ENCODE data around the gene GNAT1. TPM values are rescaled to one million over a fixed set of nuclear protein-coding genes. Genes with fewer than 3 reads are reported as not detected.

Gene GNAT1
- total RNA-seq, 1 experiment from 2014 or later: not detected

DNA sequence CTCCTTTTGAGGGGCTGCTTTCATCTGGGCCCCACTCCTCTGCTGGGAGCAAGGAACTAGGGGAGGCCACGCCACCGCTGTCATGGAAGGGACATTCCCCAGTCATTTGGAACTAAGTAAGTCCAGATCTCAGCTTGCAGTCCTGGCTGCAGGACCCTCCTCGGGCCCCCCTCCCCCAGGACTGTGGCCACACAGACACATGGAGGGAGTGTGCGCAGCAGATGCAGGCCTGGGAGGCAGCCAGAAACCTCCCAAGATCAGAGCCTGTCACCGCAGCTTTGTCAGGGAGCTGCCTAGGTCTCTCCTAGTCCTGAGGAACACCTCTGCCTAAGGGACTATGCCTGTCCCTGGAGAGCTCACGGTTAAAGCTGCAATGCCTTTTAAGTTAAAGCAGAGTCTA, 43.5 kb upstream of the GNAT1 start:
- Histone ChIP-seq H3K56ac (ENCODE audit: insufficient read length, low read depth, low read length) (no peak overlapping the region), H4K5ac (ENCODE audit: insufficient read length, low read depth, low read length) (no peak overlapping the region), H3K18ac (ENCODE audit: insufficient read length, low read depth, low read length) (no peak overlapping the region), H3K23ac (ENCODE audit: insufficient read length, low read depth, low read length) (no peak overlapping the region), H3K27me3 (ENCODE audit: insufficient read depth, low read length) (no peaks in the 10 kb centered on the region), H2AFZ (ENCODE audit: low read length) (no peak overlapping the region), H2BK12ac (ENCODE audit: insufficient read length, low read depth, low read length) (no peak overlapping the region), H3K79me1 (ENCODE audit: insufficient read depth, low read depth, low read length, poor library complexity, severe bottlenecking) (no peaks in the 10 kb centered on the region), H3K27ac (ENCODE audit: insufficient read length, low read depth, low read length) (no peak overlapping the region), H3K9me3 (ENCODE audit: control insufficient read depth, low read depth, low read length) (no peaks in the 10 kb centered on the region), H3K4me2 (ENCODE audit: insufficient read depth, insufficient read length, low read length) (no peak overlapping the region), H3K4me1 (ENCODE audit: insufficient read depth, low read length) (peaks cover 3% of the 10 kb centered on the region; the same call in 1 of the 2 replicates), H4K20me1 (ENCODE audit: control insufficient read depth, insufficient read depth, insufficient read length) (no peaks in the 10 kb centered on the region), H2BK120ac (ENCODE audit: low read depth, low read length, poor library complexity, severe bottlenecking) (no peak overlapping the region), H2BK20ac (ENCODE audit: low read depth, low read length, poor library complexity, severe bottlenecking) (no peak overlapping the region), H4K8ac (replicated peaks; ENCODE audit: insufficient read length, low read depth, low read length) (no peak overlapping the region), H3K9ac (ENCODE audit: extremely low read depth, insufficient read length, low read length) (no peak overlapping the region), H3K79me2 (ENCODE audit: insufficient read depth, low read length) (no peaks in the 10 kb centered on the region), H2BK5ac (ENCODE audit: insufficient read length, low read length) (no peak overlapping the region), H3K4ac (ENCODE audit: low read depth, low read length) (no peak overlapping the region), H4K91ac (ENCODE audit: insufficient read length, low read depth, low read length) (no peak overlapping the region), H2BK15ac (ENCODE audit: low read depth, low read length) (no peak overlapping the region), H3K14ac (ENCODE audit: insufficient read depth, low read length) (no peak overlapping the region), H3K23me2 (ENCODE audit: insufficient read length, low read depth, low read length, poor library complexity, severe bottlenecking) (no peaks in the 10 kb centered on the region), H3T11ph (ENCODE audit: low read length) (no peak overlapping the region), H2AK5ac (ENCODE audit: insufficient read length, low read length) (no peak overlapping the region)
- TF ChIP-seq, protein P1, sequence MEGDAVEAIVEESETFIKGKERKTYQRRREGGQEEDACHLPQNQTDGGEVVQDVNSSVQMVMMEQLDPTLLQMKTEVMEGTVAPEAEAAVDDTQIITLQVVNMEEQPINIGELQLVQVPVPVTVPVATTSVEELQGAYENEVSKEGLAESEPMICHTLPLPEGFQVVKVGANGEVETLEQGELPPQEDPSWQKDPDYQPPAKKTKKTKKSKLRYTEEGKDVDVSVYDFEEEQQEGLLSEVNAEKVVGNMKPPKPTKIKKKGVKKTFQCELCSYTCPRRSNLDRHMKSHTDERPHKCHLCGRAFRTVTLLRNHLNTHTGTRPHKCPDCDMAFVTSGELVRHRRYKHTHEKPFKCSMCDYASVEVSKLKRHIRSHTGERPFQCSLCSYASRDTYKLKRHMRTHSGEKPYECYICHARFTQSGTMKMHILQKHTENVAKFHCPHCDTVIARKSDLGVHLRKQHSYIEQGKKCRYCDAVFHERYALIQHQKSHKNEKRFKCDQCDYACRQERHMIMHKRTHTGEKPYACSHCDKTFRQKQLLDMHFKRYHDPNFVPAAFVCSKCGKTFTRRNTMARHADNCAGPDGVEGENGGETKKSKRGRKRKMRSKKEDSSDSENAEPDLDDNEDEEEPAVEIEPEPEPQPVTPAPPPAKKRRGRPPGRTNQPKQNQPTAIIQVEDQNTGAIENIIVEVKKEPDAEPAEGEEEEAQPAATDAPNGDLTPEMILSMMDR (conservative IDR thresholded peaks at IDR 0.05): no peak
- peaks cover 27 to 44% of the 10 kb centered on the region in 2 experiments for H3K4me1 Mint-ChIP-seq
- DNase-seq: no peak
- no CpG with 5 or more reads among the region's 6 CpGs for WGBS (ENCODE audit: extremely low coverage, insufficient read length, low lambda C conversion rate)
- H3K4me3 Mint-ChIP-seq: no peak overlapping the region
- H3K9me3 Mint-ChIP-seq: no peaks in the 10 kb centered on the region
- H3K36me3 Mint-ChIP-seq (ENCODE audit: insufficient read depth in 1 of 3, low read depth in 3 of 3): no peaks in the 10 kb centered on the region
- H3K27ac Mint-ChIP-seq: no peak overlapping the region
- H3K27me3 Mint-ChIP-seq (ENCODE audit: low read depth): peaks cover 10% of the 10 kb centered on the region
